ENCODE results near the gene MED16.

The MED16 gene

GRCh38 chr19:868458-869244 lies 24.3 kb downstream of the MED16 start:
- no peak for DNase-seq (ENCODE audit: low read depth)
- TF ChIP-seq CTCF (IDR thresholded peaks at IDR 0.05; ENCODE audit: insufficient read depth, low read depth, low read length, missing control alignments), result no peak

GRCh38 chr19:867855-868457 lies 25.0 kb downstream of the MED16 start:
- DNase-seq (ENCODE audit: low read depth), result no peak
- TF ChIP-seq CTCF (IDR thresholded peaks at IDR 0.05; ENCODE audit: insufficient read depth, low read depth, low read length, missing control alignments), result no peak
- no peak overlapping the region for H3K4me3 ChIP-seq (ENCODE audit: low read length)

More at GRCh38 chr19:868458-869244, 24.3 kb downstream of the MED16 start:
- no peak overlapping the region for H3K4me3 ChIP-seq (ENCODE audit: low read length)

GRCh38 chr19:867301-867793 lies 25.6 kb downstream of the MED16 start:
- H3K4me3 ChIP-seq (ENCODE audit: low read length), result no peak overlapping the region
- TF ChIP-seq CTCF (IDR thresholded peaks at IDR 0.05; ENCODE audit: insufficient read depth, low read depth, low read length, missing control alignments), result no peak
- DNase-seq (ENCODE audit: low read depth), result no peak

- H3K4me3 ChIP-seq (ENCODE audit: low read length), result no peak overlapping the region
- DNase-seq (ENCODE audit: low read depth), result no peak
- TF ChIP-seq CTCF (IDR thresholded peaks at IDR 0.05; ENCODE audit: insufficient read depth, low read depth, low read length, missing control alignments), result no peak
Observed at GRCh38 chr19:866769-867300, 26.2 kb downstream of the MED16 start.

GRCh38 chr19:863315-863620 lies 29.7 kb downstream of the MED16 start:
- no peak for DNase-seq (ENCODE audit: low read depth)
- H3K4me3 ChIP-seq (ENCODE audit: low read length), result no peak overlapping the region
- TF ChIP-seq CTCF (IDR thresholded peaks at IDR 0.05; ENCODE audit: insufficient read depth, low read depth, low read length, missing control alignments), result no peak

GRCh38 chr19:862581-863314 lies 30.2 kb downstream of the MED16 start:
- TF ChIP-seq CTCF (IDR thresholded peaks at IDR 0.05; ENCODE audit: insufficient read depth, low read depth, low read length, missing control alignments), result no peak
- H3K4me3 ChIP-seq (ENCODE audit: low read length), result no peak overlapping the region
- peak; percentile 71 for DNase-seq (ENCODE audit: low read depth)

Measured in epithelial cell of esophagus (primary cell).